HEK293 (cell line): Measurements from ENCODE around the gene NTN5.

Source experiments
- CTCF ChIA-PET: fragments of 350-600 bp; formaldehyde crosslinking; extraction: SDS; loops from one replicate; lab custom pipeline; 2021; ENCODE audit warnings: antibody characterized with exemption; lab: Yijun Ruan, JAX
- POLR2A ChIA-PET: fragments of 300-600 bp; formaldehyde crosslinking; extraction: SDS; loops from one replicate; lab custom pipeline; 2020; ENCODE audit warnings: antibody characterized with exemption, inconsistent platforms; lab: Yijun Ruan, JAX
- H3K27ac ChIP-seq: fragments of 200-500 bp; sonication (Bioruptor generic); 2 replicates; pipeline ENCODE4 v1.5.1; 2014; ENCODE audit warnings: low read depth, low read length, control low read depth, inconsistent platforms; ENCODE audit errors: extremely low read depth
- H3K36me3 ChIP-seq, 2 experiments: fragments of 200-500 bp in 1 of 2; sonication (Bioruptor generic) in 1 of 2; 1 replicate in 1 of 2; 2 replicates in 1 of 2; pipeline ENCODE4 v1.5.1; 2014 to 2017; ENCODE audit warnings: inconsistent platforms in 2 of 2, low read length in 2 of 2; ENCODE audit not compliant: control insufficient read depth in 2 of 2, insufficient read depth in 1 of 2
- H3K4me1 ChIP-seq: fragments of 200-500 bp; sonication (Bioruptor generic); 2 replicates; pipeline ENCODE4 v1.5.1; 2014; ENCODE audit warnings: mild to moderate bottlenecking, low read length, inconsistent platforms; ENCODE audit not compliant: control insufficient read depth, insufficient read depth
- H3K4me3 ChIP-seq: 2 replicates; pipeline ENCODE4 v1.5.1; 2011; ENCODE audit warnings: low read depth, mild to moderate bottlenecking, control low read depth, low read length, moderate library complexity
- H3K9me3 ChIP-seq: fragments of 200-500 bp; sonication (Bioruptor generic); 2 replicates; pipeline ENCODE4 v1.5.1; 2014; ENCODE audit warnings: low read depth, low read length, inconsistent platforms; ENCODE audit not compliant: control insufficient read depth, insufficient read depth
- HOXA7 ChIP-seq: sonication (generic); formaldehyde crosslinking; IDR thresholded peaks from 2 replicates; pipeline ENCODE4 v1.8.1; 2022; ENCODE audit warnings: missing genetic modification reagents, borderline replicate concordance
- MZF1 ChIP-seq: fragments of 450-650 bp; formaldehyde crosslinking; IDR thresholded peaks from 2 replicates; pipeline ENCODE4 v1.5.1; 2017; ENCODE audit warnings: missing biosample characterization, missing genetic modification characterization, borderline replicate concordance
- SCRT1 ChIP-seq: fragments of 450-650 bp; formaldehyde crosslinking; IDR thresholded peaks from 2 replicates; pipeline ENCODE4 v1.5.1; 2016; ENCODE audit warnings: missing biosample characterization, missing genetic modification characterization, borderline replicate concordance
- SCRT2 ChIP-seq: fragments of 450-650 bp; formaldehyde crosslinking; IDR thresholded peaks from 2 replicates; pipeline ENCODE4 v1.5.1; 2016; ENCODE audit warnings: missing biosample characterization, missing genetic modification characterization
- SP2 ChIP-seq: fragments of 450-650 bp; formaldehyde crosslinking; IDR thresholded peaks from 2 replicates; pipeline ENCODE4 v1.5.1; 2016; ENCODE audit warnings: missing biosample characterization, missing genetic modification characterization
- TCF7L2 ChIP-seq: IDR thresholded peaks from 2 replicates; pipeline ENCODE4 v1.6.1; 2011; ENCODE audit warnings: low read depth, mild to moderate bottlenecking, inconsistent platforms, low read length, moderate library complexity, borderline replicate concordance
- ZBTB17 ChIP-seq: fragments of 450-650 bp; formaldehyde crosslinking; IDR thresholded peaks from 2 replicates; pipeline ENCODE4 v1.5.1; 2016; ENCODE audit warnings: missing biosample characterization, missing genetic modification characterization
- ZIC2 ChIP-seq: fragments of 450-650 bp; formaldehyde crosslinking; IDR thresholded peaks from 2 replicates; pipeline ENCODE4 v1.5.1; 2016; ENCODE audit warnings: missing biosample characterization, missing genetic modification characterization
- ZNF184 ChIP-seq: fragments of 450-650 bp; IDR thresholded peaks from 2 replicates; pipeline ENCODE4 v1.5.1; 2018; ENCODE audit warnings: missing biosample characterization, mild to moderate bottlenecking, missing genetic modification characterization
- ZNF335 ChIP-seq: fragments of 450-650 bp; formaldehyde crosslinking; conservative IDR thresholded peaks from 2 replicates; pipeline ENCODE4 v1.5.1; 2016; ENCODE audit warnings: missing biosample characterization, missing genetic modification characterization
- ZNF423 ChIP-seq: fragments of 450-650 bp; formaldehyde crosslinking; IDR thresholded peaks from 2 replicates; pipeline ENCODE4 v1.5.1; 2016; ENCODE audit warnings: missing biosample characterization, missing genetic modification characterization
- ZNF530 ChIP-seq: fragments of 450-650 bp; formaldehyde crosslinking; IDR thresholded peaks from 2 replicates; pipeline ENCODE4 v1.5.1; 2016; ENCODE audit warnings: low read depth, missing biosample characterization, missing genetic modification characterization
- ZNF549 ChIP-seq: fragments of 450-650 bp; IDR thresholded peaks from 2 replicates; pipeline ENCODE4 v1.5.1; 2018; ENCODE audit warnings: missing biosample characterization, missing genetic modification characterization, mild to moderate bottlenecking, inconsistent platforms, moderate library complexity
- ZNF561 ChIP-seq: fragments of 450-650 bp; IDR thresholded peaks from 2 replicates; pipeline ENCODE4 v1.5.1; 2018; ENCODE audit warnings: missing biosample characterization, missing genetic modification characterization, borderline replicate concordance
- ZNF626 ChIP-seq: fragments of 450-650 bp; sonication (Bioruptor Pico); formaldehyde crosslinking; IDR thresholded peaks from 2 replicates; pipeline ENCODE4 v1.5.1; 2018; ENCODE audit warnings: missing biosample characterization, missing genetic modification characterization, inconsistent platforms
- ZNF660 ChIP-seq: fragments of 450-650 bp; IDR thresholded peaks from 2 replicates; pipeline ENCODE4 v1.5.1; 2018; ENCODE audit warnings: missing biosample characterization, mild to moderate bottlenecking, missing genetic modification characterization
- ZNF677 ChIP-seq: fragments of 450-650 bp; IDR thresholded peaks from 2 replicates; pipeline ENCODE4 v1.5.0; 2018; ENCODE audit warnings: missing biosample characterization, mild to moderate bottlenecking, missing genetic modification characterization, moderate library complexity
- ZSCAN30 ChIP-seq: fragments of 450-650 bp; IDR thresholded peaks from 2 replicates; pipeline ENCODE4 v1.5.1; 2018; ENCODE audit warnings: missing biosample characterization, mild to moderate bottlenecking, missing genetic modification characterization, moderate library complexity
- TF ChIP-seq, protein P1 (sequence below): fragments of 450-650 bp; formaldehyde crosslinking; IDR thresholded peaks from 2 replicates; pipeline ENCODE4 v1.5.1; 2017; ENCODE audit warnings: missing biosample characterization, missing genetic modification characterization
- TF ChIP-seq, protein P2 (sequence below): fragments of 450-650 bp; formaldehyde crosslinking; IDR thresholded peaks from 2 replicates; pipeline ENCODE4 v1.5.1; 2016; ENCODE audit warnings: missing biosample characterization, missing genetic modification characterization
- TF ChIP-seq, protein P3 (sequence below): fragments of 450-650 bp; formaldehyde crosslinking; IDR thresholded peaks from 2 replicates; pipeline ENCODE4 v1.5.1; 2017; ENCODE audit warnings: missing biosample characterization, mild to moderate bottlenecking, missing genetic modification characterization, moderate library complexity

The NTN5 gene

GRCh38 chr19:48614436-48615230 lies 58.2 kb downstream of the NTN5 start, which contains the start of gene FAM83E (continued):
- no peak for TF ChIP-seq TCF7L2
- no peak for TF ChIP-seq HOXA7
- peak; percentile 61; the same call in 1 of the 2 replicates for TF ChIP-seq ZNF423
- TF ChIP-seq, protein P1, sequence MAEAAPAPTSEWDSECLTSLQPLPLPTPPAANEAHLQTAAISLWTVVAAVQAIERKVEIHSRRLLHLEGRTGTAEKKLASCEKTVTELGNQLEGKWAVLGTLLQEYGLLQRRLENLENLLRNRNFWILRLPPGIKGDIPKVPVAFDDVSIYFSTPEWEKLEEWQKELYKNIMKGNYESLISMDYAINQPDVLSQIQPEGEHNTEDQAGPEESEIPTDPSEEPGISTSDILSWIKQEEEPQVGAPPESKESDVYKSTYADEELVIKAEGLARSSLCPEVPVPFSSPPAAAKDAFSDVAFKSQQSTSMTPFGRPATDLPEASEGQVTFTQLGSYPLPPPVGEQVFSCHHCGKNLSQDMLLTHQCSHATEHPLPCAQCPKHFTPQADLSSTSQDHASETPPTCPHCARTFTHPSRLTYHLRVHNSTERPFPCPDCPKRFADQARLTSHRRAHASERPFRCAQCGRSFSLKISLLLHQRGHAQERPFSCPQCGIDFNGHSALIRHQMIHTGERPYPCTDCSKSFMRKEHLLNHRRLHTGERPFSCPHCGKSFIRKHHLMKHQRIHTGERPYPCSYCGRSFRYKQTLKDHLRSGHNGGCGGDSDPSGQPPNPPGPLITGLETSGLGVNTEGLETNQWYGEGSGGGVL (tag by site-specific recombination): peak; percentile 69
- peak; percentile 70 for TF ChIP-seq ZIC2 (tag by site-specific recombination)
- TF ChIP-seq ZBTB17: peak; percentile 25; the same call in 1 of the 2 replicates
- TF ChIP-seq ZSCAN30 (tag by site-specific recombination): peak; percentile 5; the same call in 1 of the 2 replicates
- peak; percentile 90 for TF ChIP-seq ZNF335
- TF ChIP-seq, protein P2, sequence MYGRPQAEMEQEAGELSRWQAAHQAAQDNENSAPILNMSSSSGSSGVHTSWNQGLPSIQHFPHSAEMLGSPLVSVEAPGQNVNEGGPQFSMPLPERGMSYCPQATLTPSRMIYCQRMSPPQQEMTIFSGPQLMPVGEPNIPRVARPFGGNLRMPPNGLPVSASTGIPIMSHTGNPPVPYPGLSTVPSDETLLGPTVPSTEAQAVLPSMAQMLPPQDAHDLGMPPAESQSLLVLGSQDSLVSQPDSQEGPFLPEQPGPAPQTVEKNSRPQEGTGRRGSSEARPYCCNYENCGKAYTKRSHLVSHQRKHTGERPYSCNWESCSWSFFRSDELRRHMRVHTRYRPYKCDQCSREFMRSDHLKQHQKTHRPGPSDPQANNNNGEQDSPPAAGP (tag by site-specific recombination): peak; percentile 84
- no peak for TF ChIP-seq ZNF626
- no peak for TF ChIP-seq ZNF184 (tag by site-specific recombination)
- TF ChIP-seq, protein P3, sequence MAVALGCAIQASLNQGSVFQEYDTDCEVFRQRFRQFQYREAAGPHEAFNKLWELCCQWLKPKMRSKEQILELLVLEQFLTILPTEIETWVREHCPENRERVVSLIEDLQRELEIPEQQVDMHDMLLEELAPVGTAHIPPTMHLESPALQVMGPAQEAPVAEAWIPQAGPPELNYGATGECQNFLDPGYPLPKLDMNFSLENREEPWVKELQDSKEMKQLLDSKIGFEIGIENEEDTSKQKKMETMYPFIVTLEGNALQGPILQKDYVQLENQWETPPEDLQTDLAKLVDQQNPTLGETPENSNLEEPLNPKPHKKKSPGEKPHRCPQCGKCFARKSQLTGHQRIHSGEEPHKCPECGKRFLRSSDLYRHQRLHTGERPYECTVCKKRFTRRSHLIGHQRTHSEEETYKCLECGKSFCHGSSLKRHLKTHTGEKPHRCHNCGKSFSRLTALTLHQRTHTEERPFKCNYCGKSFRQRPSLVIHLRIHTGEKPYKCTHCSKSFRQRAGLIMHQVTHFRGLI (tag by site-specific recombination): peak; percentile 49; the same call in 1 of the 2 replicates

GRCh38 chr19:48613852-48614435 lies 58.9 kb downstream of the NTN5 start:
- Histone ChIP-seq H3K4me1 (peaks cover 27% of the 10 kb centered on the region), H3K36me3 (peaks cover 14 to 40% of the 10 kb centered on the region in 2 experiments), H3K9me3 (no peaks in the 10 kb centered on the region), H3K4me3 (no peak overlapping the region), H3K27ac (peak overlapping the region; percentile 100)
- CTCF ChIA-PET: interaction anchor here (0.5 to 0.9 kb wide), 2 partner anchors 21 to 299 kb away, joined by 3 read pairs; no protein-coding TSS in a partner anchor
- POLR2A ChIA-PET: interaction anchor here (0.6 to 3.8 kb wide), 8 partner anchors 9 to 27 kb away, joined by 3 to 28 read pairs (median 5); no protein-coding TSS in a partner anchor
- TF ChIP-seq ZNF530 (tag by site-specific recombination): no peak
- TF ChIP-seq MZF1: no peak
- TF ChIP-seq SCRT2 (tag by site-specific recombination): peak; percentile 81
- TF ChIP-seq ZNF660: no peak
- TF ChIP-seq SP2 (tag by site-specific recombination): no peak
- no peak for TF ChIP-seq ZNF549 (tag by site-specific recombination)
- TF ChIP-seq ZNF677 (tag by site-specific recombination): no peak
- TF ChIP-seq SCRT1 (tag by site-specific recombination): 0 out of 2 replicates have a peak, but pooled peaks have one; percentile 58
- no peak for TF ChIP-seq ZNF561 (tag by site-specific recombination)
